Stimulated activated CD4-positive, alpha-beta T cell treated with anti-CD3 and anti-CD28 coated beads, Interleukin-2, amount 100 ng/mL, for 24 hours (primary cell): ENCODE data around the gene UBE2E2.

Experiments used
- DNase-seq, 2 donors: peaks; one replicate each; pipeline ENCODE4 v3.0.0-alpha.2; 2020

UBE2E2 gene

DNA sequence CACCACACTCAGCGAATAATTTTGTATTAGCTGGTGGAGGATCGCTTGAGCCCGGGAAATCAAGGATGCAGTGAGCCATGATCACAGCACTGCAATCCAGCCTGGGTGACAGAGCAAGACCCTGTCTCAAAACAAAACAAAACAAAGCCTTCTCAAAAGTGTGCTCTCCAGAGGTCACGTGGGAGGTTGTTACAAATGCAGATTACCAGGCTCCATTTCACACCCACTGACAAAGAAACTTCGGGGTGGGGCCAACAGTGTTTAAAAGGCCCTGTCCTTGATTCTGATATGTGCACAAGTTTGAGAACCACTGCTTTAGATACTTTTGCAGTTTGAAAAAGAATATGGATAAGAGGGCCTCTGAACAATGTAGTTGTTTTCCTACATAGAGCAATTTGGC is 80.5 kb downstream of the UBE2E2 start:
- DNase-seq = no peak

DNA sequence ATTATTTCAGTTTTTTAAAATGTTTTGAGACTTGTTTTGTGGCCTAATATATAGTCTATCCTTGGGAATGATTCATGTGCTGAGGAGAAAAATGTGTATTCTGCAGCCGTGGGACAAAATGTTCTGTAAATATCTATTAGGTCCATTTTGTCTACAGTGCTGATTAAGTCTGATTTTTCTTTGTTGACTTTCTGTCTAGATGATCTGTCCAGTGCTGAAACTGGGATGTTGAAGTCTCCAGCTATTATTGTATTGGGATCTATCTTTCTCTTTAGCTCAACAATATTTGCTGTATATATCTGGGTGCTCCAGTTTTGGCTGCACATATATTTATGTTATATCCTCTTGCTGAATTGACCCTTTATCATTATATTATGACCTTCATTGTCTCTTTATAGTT is 85.2 kb downstream of the UBE2E2 start:
- no peak for DNase-seq

DNA sequence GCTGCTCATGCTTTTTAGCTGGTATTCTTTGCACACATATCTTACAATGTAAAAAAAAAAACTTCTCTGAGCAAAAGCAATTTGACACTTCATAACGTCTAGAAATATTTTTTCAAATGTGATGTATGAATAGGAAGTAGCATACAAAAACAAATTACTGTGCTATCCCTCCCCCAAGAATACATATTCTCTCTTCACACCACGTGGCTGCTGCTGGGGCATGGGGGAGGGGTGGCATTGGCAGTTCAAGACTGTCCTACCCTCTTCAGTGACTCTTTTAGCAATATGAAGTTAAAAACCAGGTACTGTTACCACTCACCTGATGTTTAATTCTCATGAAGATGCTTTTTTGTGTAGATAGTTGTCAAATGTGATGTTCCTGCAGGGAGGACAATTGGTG is 85.6 kb downstream of the UBE2E2 start:
- no peak for DNase-seq

DNA sequence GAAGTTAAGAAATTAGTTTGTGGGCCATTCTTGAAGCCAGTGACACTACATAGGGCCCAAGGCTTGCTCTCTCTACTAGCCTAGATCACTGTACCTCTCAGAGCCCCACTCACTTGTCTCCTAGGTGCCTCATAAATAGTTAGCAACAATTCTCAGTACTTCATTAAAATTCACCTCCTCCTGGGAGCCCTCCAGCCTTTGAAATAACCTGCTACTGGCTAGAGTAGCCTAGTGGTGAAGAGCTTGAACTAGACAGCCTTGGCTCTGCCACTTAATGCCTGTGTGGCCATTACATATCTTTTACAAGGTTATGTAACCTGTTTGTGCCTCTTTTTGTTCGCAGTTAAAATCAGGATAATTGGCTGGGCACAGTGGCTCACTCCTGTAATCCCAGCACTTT is 89.3 kb downstream of the UBE2E2 start:
- DNase-seq = no peak

DNA sequence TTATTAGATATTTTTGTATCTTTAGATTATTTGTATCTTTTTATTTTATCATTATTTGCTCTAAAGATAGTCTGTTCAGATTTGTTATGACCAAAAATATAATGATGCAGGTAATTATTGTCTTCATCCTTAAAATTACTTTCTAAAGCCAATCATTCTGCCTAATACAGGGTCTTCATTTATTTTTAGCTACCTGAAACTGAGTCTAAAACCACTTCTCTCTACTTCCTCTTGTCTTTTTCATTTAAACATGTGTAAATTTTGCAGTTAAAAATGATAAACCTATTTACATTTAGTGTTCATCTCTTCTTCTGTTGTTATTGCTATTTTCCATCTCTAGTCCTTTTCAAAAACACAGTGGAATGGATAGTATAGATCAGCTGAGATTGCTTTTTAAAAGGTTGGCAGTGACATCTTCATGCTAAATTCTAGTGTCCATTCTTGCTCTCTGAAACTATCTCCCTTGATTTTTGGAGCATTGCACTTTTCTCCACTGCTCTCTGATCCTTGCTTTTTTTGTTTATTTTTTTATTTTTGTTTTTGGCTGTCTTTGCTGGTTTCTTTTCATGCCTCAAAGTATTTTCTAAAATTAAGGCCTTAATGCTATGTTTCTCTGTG is 91.8 kb downstream of the UBE2E2 start:
- DNase-seq = no peak

DNA sequence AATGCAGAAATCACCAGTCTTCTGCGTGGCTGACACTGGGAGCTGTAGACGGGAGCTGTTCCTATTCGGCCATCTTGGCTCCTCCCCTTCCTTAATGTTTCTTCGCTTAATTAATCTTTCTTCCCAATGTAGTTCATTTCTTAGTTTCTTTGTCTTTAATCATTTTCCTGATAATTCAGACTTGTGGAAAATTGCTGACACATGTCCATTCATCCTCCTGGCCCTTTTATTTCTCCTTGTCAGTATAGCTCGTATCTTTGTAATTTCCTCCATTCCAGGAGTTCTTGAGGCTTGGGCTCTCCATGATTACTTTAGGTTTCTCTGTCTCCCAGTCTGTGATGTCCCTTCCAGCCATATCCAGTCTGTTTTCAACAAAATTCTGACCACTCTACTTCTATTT is 98.7 kb downstream of the UBE2E2 start:
- DNase-seq = no peak

DNA sequence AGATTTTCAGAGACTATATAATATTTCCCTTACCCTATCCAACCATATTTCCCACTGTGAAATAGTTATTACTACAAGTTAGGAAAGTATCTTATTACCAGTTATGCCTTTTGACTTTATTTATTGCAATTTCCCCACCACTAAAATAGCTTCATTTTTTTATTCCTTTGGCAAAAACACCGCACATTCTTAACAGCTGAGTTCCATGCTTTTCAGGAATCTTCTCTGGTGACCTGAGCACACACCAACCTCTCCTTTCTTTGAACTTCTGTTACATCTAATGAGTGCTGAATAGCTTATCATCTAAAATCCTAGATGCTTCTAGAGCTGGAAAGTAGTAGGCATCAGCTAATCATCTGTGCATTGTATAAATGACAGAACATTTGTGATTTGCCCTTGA is 99.1 kb downstream of the UBE2E2 start:
- no peak for DNase-seq

DNA sequence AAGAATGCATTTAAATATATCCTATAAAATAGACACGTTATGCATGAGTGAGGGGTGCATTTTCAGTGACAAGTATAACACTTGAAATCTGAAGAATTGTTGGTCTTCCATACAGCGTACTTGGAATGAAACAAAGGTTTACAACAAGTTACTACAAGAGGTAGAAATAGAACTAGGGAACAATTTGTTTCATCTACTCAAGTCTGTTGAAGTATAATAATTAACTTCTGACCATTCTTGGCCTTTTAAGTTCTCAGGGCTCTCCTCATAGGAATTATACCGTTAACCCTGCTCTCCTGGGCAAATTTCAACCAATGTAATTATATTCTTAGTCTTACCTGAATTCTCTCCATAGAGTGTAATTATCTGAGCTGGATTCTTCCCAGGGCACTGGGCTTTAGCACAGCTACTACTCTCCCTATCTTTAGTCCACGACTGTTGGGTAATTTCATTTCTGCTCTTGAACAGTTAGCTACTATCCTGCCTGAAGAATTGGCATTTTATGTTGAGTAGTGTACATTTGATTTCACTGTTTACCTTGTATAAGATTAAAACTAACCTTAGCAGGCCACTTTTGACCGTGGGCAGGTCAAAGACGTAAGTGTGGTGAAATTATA is 100.6 kb downstream of the UBE2E2 start:
- DNase-seq = no peak

DNA sequence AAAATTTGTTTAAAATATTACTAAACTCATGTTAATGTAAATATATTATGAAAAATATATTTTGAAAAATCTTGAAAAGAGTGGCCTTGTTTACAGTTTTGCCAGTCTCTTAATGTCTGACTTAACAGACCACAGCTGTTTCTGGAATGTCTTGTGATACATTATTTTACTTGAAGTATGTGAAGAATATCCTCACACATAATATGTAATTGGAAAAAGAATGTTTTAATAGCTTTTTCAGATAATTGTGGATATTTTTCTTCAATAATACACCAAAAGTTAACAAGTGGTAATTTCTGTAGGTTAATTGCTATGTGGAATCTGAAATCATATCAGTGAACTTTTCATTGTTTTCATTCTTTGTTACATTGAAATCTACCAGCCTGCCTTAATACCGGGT is 101.3 kb downstream of the UBE2E2 start:
- DNase-seq = no peak

DNA sequence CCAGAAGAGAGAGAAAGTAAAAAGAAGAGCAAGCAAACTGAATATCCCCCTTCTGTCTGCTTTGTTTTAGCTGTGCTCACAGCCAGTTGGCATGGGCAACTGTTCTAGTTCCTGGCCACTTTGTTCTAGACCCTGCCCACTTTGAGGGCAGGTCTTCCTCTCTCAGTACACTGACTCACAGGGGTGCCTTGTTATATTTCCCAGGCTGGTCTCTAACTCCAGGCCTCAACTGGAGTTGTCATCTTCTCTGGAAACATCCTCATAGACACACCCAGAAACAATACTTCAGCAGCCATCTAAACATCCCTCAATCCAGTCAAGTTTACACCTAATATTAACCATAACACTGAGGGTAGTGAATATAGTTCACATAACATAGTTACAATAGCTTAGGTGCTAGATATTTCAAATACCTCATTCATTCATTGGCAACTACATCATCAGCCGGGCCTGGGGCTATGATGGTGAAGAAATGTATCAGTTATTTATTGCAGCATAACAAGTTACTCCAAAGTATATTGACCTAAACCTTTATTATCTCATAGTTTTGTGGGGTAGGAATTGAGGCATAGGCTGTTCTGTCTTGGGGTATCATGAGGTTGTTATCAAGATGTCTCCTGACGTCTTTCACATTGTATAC is 106.0 kb downstream of the UBE2E2 start:
- DNase-seq = no peak

DNA sequence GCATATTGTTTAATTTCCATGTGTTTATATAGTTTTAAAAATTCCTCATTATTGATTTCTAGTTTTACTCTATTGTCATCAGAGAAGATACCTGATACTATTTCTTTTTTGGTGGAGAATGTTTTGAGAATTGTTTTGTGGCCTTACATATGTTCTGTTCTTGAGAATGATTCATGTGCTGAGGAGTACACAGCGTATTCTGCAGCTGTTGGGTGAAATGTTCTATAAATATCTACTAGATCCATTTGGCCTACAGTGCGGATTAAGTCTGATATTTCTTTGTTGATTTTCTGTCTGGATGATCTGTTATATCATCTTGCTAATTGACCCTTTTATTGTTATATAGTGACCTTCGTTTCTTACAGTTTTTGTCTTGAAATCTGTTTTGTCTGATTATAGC is 109.7 kb downstream of the UBE2E2 start:
- DNase-seq = no peak

DNA sequence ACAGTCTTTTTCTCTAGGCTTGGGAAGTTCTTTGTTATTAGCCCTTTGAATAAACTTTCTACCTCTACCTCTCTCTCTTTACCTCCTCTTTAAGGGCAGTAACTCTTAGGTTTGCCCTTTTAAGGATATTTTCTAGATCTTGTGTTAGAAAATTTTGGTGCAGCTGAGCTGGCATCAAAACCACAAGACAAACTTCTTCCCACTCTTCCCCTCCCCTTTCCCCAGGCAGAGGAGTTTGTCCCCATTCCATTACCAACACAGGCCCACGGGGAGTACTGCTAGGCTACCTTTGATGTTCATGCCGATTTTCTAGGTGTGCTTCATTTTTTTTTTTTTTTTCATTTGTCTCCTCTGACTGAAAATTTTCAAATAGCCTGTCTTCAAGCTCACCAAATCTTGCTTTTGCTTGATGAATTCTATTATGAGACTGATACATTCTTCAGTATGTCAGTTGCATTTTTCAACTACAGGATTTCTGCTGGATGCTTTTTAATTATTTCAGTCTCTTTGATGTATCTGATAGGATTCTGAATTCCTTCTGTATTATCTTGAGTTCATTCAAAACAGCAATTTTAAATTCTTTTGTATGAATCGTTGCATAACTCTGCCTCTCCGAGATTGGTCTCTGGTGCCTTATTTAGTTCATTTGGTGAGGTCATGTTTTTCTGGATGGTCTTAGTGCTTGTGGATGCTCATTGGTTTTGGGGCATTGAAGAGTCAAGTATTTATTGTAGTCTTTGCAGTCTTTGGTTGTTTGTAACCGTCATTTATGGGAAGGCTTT is 112.0 kb downstream of the UBE2E2 start:
- DNase-seq = no peak

DNA sequence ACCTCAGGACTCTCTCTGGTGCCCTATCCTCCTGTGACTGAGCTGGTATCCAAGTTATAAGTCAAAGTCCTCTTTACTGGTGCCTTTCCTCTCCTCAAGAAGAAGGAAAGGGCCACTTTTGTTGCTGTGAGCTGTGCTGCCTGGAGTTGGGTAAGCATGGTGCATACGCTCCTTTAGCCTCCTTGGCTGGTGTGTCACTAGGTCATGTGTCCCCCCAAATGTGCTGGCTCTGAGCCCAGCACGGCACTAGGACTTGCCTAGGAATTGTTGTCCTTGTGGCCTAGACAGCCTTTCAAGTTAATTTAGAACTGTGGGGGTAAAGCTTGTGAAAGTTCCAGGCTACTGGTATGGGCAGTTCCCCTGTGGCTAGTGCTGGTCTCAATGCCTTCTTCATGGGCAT is 113.8 kb downstream of the UBE2E2 start:
- no peak for DNase-seq

DNA sequence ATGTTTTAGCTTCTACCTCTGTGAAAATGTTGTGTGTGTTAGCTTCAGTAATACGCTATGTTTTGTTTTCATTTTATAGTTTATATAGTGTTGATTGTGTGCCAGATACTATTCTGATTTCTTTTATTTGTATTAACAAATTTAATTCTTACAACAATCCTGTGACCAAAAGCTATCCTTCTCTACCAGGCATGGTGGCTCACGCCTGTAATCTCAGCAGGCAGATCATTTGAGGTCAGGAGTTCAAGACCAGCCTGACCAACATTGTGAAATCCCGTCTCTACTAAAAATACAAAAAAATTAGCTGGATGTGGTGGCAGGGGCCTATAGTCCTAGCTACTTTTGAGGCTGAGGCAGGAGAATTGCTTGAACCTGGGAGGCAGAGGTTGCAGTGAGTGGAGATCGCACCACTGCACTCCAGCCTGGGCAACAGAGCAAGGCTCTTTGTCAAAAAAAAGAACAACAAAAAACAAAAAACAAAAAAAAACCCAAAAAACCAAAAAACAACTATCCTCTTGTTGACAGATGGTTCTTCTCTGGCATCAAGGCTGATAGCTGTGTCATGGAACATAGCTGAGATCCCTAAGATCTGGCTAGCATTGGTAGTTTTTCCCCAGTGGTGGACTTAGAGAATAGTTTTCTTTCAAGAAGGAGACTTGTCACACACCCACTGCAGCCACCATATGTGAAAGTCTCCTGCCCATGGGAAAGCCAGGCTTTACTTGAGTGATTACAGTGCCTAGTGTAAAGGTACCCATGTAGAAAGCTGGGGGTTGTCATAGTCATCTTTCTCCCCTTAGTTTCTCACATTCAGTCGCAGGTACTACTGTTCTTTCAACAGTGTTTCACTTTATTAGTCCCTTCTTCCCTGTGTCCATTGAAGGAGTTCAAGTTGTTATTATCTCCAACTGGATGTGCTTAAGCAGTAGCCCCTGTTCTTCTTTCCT is 116.5 kb downstream of the UBE2E2 start:
- no peak for DNase-seq

DNA sequence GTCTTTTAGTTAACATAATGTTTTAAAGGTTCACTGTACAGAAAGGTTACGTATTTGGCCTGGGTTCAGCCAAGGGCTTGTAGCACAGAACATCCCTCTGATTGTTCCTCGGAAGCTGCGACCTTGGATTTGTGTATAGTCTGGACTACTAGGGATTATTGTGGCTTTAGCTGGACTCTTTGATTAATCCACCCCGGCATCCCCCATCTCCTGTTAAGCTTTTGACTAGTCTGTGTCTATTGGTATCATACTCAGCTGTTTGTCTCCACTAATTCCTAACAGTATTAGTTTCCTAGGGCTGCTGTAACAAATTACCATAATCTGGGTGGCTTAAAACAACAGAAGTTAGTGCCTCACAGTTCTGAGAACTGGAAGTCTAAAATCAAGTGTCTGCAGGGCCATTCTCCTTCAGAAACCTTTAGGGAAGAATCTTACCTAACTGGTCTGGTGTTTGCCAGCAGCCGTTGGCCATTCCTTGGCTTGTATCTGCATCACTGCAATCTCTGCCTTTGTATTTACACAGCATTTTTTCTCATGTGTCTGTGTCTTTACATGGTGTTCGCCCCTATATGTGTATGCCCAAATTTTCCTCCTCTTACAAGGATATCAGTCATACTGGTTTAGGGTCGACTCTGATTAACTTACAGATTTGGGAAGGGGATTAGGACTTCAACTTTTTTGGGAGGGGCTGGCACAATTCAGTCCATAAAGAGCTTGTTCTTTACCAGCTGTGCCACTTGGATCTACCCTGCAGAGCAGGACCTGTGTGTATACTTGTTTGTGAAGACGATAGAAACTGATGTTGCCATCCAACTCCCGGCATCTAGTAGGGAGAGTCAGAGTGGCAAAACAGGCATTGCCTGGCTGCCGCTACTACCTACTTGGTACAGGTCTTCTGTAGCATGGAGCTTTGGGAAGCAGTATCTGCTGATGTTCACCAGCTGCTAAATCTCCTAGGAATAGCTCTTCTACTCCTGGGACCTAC is 117.8 kb downstream of the UBE2E2 start:
- DNase-seq = no peak

DNA sequence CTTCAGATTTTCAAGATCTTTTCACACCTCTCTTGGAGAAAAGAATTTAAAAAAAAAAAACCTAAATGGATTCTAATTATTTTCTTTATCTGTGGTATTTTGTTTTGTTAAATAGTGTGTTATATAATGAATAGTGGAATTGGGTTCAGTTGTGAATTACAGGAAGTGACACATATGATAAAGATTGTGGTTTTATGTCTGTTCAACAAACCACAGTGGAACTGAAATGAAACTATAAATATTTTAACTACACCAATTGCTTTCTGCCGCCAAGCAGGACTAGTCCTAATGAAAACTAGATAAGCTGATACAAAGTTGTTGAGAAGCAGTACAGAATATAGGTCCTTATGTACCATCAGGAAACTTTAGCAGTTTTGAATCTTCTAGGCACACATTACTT is 121.6 kb downstream of the UBE2E2 start:
- no peak for DNase-seq

DNA sequence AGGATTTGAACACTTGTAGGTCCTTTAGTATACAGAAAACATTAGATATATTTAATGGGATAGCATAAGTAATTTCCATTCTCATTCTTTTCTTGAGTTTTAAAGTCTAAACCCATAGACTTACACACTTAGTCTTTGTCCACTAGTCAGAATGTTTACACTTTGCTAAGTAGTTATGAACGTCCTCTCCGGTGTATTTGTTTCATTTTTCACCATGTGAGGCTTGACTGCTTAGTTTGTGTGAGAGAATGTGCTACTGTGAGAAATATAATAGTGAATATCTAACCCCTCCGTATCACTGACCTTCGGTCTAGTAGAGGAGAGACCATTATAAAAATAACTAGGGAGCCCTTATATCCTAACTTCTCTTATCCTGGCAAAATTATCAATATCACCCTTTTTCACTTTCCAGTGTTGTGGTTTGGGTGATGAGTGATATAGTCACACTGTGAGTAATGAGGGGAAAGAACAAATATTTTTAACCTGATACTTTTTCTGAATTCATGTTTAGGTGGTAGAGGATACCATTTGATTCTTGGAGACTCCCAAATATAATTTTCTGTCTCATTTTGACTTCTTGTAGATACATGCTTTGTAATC is 122.4 kb downstream of the UBE2E2 start:
- no peak for DNase-seq

DNA sequence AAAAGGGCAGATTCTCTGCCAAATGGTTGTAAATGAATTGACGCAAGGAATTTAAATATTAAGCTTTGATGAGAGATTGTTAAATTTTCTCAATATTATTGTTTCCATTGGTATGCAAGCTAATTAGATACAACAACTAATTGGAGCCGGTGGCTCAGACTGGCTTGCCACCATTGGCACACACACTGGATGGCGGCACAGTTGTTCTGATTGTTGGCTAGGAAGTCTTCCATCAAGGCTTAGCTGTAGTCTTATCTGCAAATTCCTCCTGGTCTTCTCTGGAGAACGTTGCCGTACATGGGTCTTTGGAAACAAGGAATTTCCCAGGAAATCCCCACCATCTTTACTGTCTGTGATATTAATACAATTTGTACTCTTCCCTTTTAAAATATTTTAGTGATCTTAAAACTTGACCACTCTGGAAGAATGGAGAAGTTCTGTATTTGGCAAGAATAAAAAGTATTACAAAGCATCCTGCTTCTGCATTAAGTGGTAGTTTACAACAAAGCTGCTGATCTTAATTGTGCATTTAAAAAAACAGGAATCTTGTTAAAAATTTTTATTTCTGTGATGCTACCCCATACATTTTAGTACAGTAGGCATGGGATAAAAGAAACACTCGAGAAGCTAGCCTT is 126.5 kb downstream of the UBE2E2 start:
- no peak for DNase-seq

DNA sequence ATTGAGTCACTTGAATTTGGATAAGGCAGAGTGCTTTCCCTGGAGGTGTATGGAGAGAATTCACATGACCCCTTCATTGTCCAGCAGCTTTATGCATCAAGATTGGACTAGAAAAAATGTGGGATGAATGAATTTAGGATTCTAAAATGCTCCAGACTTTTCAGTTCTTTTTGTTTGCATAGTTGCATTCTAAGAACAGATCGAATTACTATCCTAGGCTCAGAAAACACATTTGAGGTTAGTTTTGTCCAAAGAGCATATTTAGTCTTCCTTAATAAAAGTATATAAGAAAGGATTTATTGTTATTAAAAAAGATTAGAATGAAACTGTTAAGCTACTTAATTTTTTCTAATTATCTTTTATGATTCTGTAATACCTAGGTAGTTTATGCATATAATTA is 127.4 kb downstream of the UBE2E2 start:
- DNase-seq = no peak

DNA sequence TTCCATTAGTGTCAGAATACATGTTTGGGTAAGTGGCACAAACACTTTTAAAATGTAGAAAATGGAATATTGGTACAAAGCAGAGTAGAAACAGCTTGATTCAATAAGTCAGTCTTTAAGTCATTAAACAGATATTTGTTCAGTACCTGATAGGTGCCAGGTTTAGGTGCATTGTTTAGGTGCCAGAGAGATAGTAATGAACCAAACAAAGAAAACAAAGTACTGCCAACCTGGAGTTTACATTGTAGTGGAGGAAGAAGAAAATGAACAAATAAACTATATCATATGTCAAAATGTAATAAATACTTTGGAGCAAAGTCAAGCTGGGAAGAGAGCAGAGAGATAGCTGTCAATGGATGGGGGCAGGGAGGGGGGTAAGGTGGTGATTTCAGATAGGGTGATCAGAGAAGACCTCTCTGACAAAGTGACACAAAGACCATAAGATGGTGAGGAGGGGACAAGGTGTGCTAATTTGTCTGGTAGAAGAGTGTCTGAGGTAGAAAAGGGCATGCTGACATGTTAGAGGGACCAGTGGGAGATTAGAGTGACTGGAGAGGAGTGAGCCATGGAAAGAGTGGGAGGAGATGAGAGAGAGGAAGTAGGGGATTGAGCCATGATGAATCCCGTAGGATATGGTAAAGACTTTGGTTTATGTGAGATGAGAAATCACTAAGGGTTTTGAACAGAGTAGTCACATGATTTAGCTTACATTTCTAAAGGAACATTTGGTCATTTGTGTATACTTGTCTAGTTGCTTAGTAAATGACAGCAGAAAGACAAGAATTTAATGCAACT is 128.2 kb downstream of the UBE2E2 start:
- no peak for DNase-seq
